Measurements from ENCODE around the gene STX4.

DNA sequence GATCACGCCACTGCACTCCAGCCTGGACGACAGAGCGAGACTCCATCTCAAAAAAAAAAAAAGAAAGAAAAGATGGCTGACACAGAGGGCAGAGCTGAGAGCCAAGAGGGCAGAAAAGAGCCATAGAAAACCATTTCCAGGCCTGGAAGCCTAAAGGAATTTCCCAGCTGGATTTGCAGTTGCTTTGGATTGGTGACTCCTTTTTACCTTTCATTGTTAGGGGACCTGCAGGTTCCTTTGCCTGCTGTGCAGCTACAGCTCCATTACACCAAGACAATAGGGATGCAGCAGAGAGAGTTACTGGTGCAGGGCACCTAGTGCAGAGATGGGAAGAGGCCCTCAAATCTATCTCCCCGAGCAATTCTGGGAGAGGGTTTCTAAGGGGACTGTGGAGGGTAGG is 22.3 kb downstream of the STX4 start:
- TF ChIP-seq SP1 (IDR thresholded peaks at IDR 0.05) = no peak
- TF ChIP-seq, protein P1, sequence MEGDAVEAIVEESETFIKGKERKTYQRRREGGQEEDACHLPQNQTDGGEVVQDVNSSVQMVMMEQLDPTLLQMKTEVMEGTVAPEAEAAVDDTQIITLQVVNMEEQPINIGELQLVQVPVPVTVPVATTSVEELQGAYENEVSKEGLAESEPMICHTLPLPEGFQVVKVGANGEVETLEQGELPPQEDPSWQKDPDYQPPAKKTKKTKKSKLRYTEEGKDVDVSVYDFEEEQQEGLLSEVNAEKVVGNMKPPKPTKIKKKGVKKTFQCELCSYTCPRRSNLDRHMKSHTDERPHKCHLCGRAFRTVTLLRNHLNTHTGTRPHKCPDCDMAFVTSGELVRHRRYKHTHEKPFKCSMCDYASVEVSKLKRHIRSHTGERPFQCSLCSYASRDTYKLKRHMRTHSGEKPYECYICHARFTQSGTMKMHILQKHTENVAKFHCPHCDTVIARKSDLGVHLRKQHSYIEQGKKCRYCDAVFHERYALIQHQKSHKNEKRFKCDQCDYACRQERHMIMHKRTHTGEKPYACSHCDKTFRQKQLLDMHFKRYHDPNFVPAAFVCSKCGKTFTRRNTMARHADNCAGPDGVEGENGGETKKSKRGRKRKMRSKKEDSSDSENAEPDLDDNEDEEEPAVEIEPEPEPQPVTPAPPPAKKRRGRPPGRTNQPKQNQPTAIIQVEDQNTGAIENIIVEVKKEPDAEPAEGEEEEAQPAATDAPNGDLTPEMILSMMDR (IDR thresholded peaks at IDR 0.05; ENCODE audit: low read depth, low read length, missing input control) = no peak
- TF ChIP-seq MAX (IDR thresholded peaks at IDR 0.05) = no peak
- TF ChIP-seq, protein P2, sequence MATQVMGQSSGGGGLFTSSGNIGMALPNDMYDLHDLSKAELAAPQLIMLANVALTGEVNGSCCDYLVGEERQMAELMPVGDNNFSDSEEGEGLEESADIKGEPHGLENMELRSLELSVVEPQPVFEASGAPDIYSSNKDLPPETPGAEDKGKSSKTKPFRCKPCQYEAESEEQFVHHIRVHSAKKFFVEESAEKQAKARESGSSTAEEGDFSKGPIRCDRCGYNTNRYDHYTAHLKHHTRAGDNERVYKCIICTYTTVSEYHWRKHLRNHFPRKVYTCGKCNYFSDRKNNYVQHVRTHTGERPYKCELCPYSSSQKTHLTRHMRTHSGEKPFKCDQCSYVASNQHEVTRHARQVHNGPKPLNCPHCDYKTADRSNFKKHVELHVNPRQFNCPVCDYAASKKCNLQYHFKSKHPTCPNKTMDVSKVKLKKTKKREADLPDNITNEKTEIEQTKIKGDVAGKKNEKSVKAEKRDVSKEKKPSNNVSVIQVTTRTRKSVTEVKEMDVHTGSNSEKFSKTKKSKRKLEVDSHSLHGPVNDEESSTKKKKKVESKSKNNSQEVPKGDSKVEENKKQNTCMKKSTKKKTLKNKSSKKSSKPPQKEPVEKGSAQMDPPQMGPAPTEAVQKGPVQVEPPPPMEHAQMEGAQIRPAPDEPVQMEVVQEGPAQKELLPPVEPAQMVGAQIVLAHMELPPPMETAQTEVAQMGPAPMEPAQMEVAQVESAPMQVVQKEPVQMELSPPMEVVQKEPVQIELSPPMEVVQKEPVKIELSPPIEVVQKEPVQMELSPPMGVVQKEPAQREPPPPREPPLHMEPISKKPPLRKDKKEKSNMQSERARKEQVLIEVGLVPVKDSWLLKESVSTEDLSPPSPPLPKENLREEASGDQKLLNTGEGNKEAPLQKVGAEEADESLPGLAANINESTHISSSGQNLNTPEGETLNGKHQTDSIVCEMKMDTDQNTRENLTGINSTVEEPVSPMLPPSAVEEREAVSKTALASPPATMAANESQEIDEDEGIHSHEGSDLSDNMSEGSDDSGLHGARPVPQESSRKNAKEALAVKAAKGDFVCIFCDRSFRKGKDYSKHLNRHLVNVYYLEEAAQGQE (IDR thresholded peaks at IDR 0.05) = no peak
- no peak for TF ChIP-seq JUND (IDR thresholded peaks at IDR 0.05)
- TF ChIP-seq ATF3 (IDR thresholded peaks at IDR 0.05) = no peak
- TF ChIP-seq GABPA (IDR thresholded peaks at IDR 0.05 in 1 of 2, conservative IDR thresholded peaks at IDR 0.05 in 1 of 2) = no peak
- TF ChIP-seq RAD21 (IDR thresholded peaks at IDR 0.05) = no peak
- no peak for TF ChIP-seq TAF1 (conservative IDR thresholded peaks at IDR 0.05)

All from liver (tissue), 3 donors.